ENCODE measurements around the gene KRCC1. TPM values are rescaled to one million over a fixed set of nuclear protein-coding genes. Genes with fewer than 3 reads are reported as not detected.
"Not testable (repeated sequence)": the region's sequence is repeated elsewhere in the genome, so short reads cannot be mapped to it uniquely, and the experiment has no call there.

KRCC1 gene
- total RNA-seq, 2 donors from 2014 or later = 11.7 to 20.3 TPM

GRCh38 chr2:88003074-88003755 is 52.4 kb downstream of the KRCC1 start:
- H3K27ac Mint-ChIP-seq = peak overlapping the region; percentile 67
- peak overlapping the region; percentile 25 for H3K4me3 Mint-ChIP-seq
- 62 to 68% methylated on average over 8 to 34 of the region's 34 CpGs for WGBS, 2 experiments (ENCODE audit: insufficient coverage in 1 of 2, insufficient read length in 1 of 2)

GRCh38 chr2:88002359-88002707 is 53.2 kb downstream of the KRCC1 start:
- Mint-ChIP-seq H3K4me3 (no peak overlapping the region), H3K27me3 (ENCODE audit: insufficient read depth) (no peaks in the 10 kb centered on the region), H3K36me3 (ENCODE audit: low read depth) (no peaks in the 10 kb centered on the region), H3K4me1 (peaks cover 18% of the 10 kb centered on the region), H3K9me3 (no peaks in the 10 kb centered on the region), H3K27ac (no peak overlapping the region)
- Histone ChIP-seq H3K27ac (ENCODE audit: low read depth, low read length) (no peak overlapping the region), H3K27me3 (ENCODE audit: control insufficient read depth, insufficient read depth, low read length, poor library complexity, severe bottlenecking) (no peaks in the 10 kb centered on the region), H3K36me3 (ENCODE audit: control insufficient read depth, insufficient read depth, low read length) (no peaks in the 10 kb centered on the region), H3K4me1 (ENCODE audit: control insufficient read depth, insufficient read depth, low read length) (no peaks in the 10 kb centered on the region), H3K9ac (ENCODE audit: extremely low read depth, low read length, poor library complexity, severe bottlenecking) (no peak overlapping the region), H3K4me3 (ENCODE audit: low read length) (no peak overlapping the region), H3K9me3 (ENCODE audit: control insufficient read depth, low read length) (no peaks in the 10 kb centered on the region)
- DNase-seq = no peak
- WGBS, 2 experiments (ENCODE audit: insufficient coverage in 1 of 2, insufficient read length in 1 of 2) = 97% methylated on average over 5 of the region's 6 CpGs
- no peak for TF ChIP-seq CTCF (conservative IDR thresholded peaks at IDR 0.05)

More at GRCh38 chr2:88003074-88003755, 52.4 kb downstream of the KRCC1 start:
- Histone ChIP-seq H3K9me3 (ENCODE audit: control insufficient read depth, low read length) (no peaks in the 10 kb centered on the region), H3K27me3 (ENCODE audit: control insufficient read depth, insufficient read depth, low read length, poor library complexity, severe bottlenecking) (no peaks in the 10 kb centered on the region), H3K4me1 (ENCODE audit: control insufficient read depth, insufficient read depth, low read length) (no peaks in the 10 kb centered on the region), H3K36me3 (ENCODE audit: control insufficient read depth, insufficient read depth, low read length) (no peaks in the 10 kb centered on the region), H3K4me3 (ENCODE audit: low read length) (no peak overlapping the region), H3K9ac (ENCODE audit: extremely low read depth, low read length, poor library complexity, severe bottlenecking) (no peak overlapping the region), H3K27ac (ENCODE audit: low read depth, low read length) (no peak overlapping the region)
- Mint-ChIP-seq H3K27me3 (ENCODE audit: insufficient read depth) (no peaks in the 10 kb centered on the region), H3K4me1 (peaks cover 18% of the 10 kb centered on the region), H3K9me3 (no peaks in the 10 kb centered on the region), H3K36me3 (ENCODE audit: low read depth) (no peaks in the 10 kb centered on the region)
- TF ChIP-seq CTCF (conservative IDR thresholded peaks at IDR 0.05) = peak; percentile 12
- DNase-seq = peak; percentile 83

- not testable (repeated sequence) for H3K27me3 ChIP-seq (ENCODE audit: control insufficient read depth, insufficient read depth, low read length, poor library complexity, severe bottlenecking); H3K36me3 ChIP-seq (ENCODE audit: control insufficient read depth, insufficient read depth, low read length); H3K27ac ChIP-seq (ENCODE audit: low read depth, low read length); H3K27ac Mint-ChIP-seq; H3K4me3 ChIP-seq (ENCODE audit: low read length); H3K36me3 Mint-ChIP-seq (ENCODE audit: low read depth); DNase-seq; H3K4me3 Mint-ChIP-seq; H3K4me1 ChIP-seq (ENCODE audit: control insufficient read depth, insufficient read depth, low read length); H3K9ac ChIP-seq (ENCODE audit: extremely low read depth, low read length, poor library complexity, severe bottlenecking); H3K9me3 ChIP-seq (ENCODE audit: control insufficient read depth, low read length); H3K9me3 Mint-ChIP-seq; H3K27me3 Mint-ChIP-seq (ENCODE audit: insufficient read depth)
- 64% methylated on average over 3 of the region's 3 CpGs; no CpG with 5 or more reads in 1 of the 2 experiments for WGBS, 2 experiments (ENCODE audit: insufficient coverage in 1 of 2, insufficient read length in 1 of 2)
- H3K4me1 Mint-ChIP-seq = peaks cover 14% of the 10 kb centered on the region
Measured at GRCh38 chr2:88000474-88000873, 55.1 kb downstream of the KRCC1 start.

- Mint-ChIP-seq H3K36me3 (ENCODE audit: low read depth) (no peaks in the 10 kb centered on the region), H3K9me3 (no peaks in the 10 kb centered on the region), H3K4me3 (no peak overlapping the region), H3K27ac (no peak overlapping the region), H3K27me3 (ENCODE audit: insufficient read depth) (no peaks in the 10 kb centered on the region), H3K4me1 (peaks cover 1% of the 10 kb centered on the region)
- H3K27me3 ChIP-seq (ENCODE audit: control insufficient read depth, insufficient read depth, low read length, poor library complexity, severe bottlenecking) = no peaks in the 10 kb centered on the region
- no peaks in the 10 kb centered on the region for H3K4me1 ChIP-seq (ENCODE audit: control insufficient read depth, insufficient read depth, low read length)
- no peak for DNase-seq
- WGBS, 2 experiments (ENCODE audit: insufficient coverage in 1 of 2, insufficient read length in 1 of 2) = 92 to 100% methylated on average over 1 to 6 of the region's 6 CpGs
- no peak overlapping the region for H3K4me3 ChIP-seq (ENCODE audit: low read length)
- H3K9me3 ChIP-seq (ENCODE audit: control insufficient read depth, low read length) = no peaks in the 10 kb centered on the region
- H3K9ac ChIP-seq (ENCODE audit: extremely low read depth, low read length, poor library complexity, severe bottlenecking) = no peak overlapping the region
- H3K36me3 ChIP-seq (ENCODE audit: control insufficient read depth, insufficient read depth, low read length) = no peaks in the 10 kb centered on the region
- no peak for TF ChIP-seq CTCF (conservative IDR thresholded peaks at IDR 0.05)
- H3K27ac ChIP-seq (ENCODE audit: low read depth, low read length) = no peak overlapping the region
Measured at GRCh38 chr2:87996570-87996969, 59.0 kb downstream of the KRCC1 start.

Data from endodermal cell (in vitro differentiated cells).